Tibial nerve (tissue), 4 donors: ENCODE measurements around the gene PDHX.

Experiments used
- CTCF ChIP-seq, 5 experiments: fragments of 200-600 bp in 3 of 5; fragments of 450-650 bp in 2 of 5; sonication (generic) in 3 of 5; IDR thresholded peaks; one replicate each; pipeline ENCODE4 v1.5.1; 2016 to 2019; ENCODE audit warnings: antibody characterized with exemption in 5 of 5, mild to moderate bottlenecking in 3 of 5, moderate library complexity in 2 of 5
- EP300 ChIP-seq, 2 donors: sonication (generic); formaldehyde crosslinking; IDR thresholded peaks; one replicate each; pipeline ENCODE4 v1.6.1; 2017; ENCODE audit warnings: antibody characterized with exemption in 2 of 2, mild to moderate bottlenecking in 1 of 2
- POLR2A ChIP-seq, 2 donors: fragments of 450-650 bp; IDR thresholded peaks; one replicate each; pipeline ENCODE4 v1.6.1; 2017; ENCODE audit warnings: antibody characterized with exemption in 2 of 2, mild to moderate bottlenecking in 2 of 2, moderate library complexity in 2 of 2

DNA sequence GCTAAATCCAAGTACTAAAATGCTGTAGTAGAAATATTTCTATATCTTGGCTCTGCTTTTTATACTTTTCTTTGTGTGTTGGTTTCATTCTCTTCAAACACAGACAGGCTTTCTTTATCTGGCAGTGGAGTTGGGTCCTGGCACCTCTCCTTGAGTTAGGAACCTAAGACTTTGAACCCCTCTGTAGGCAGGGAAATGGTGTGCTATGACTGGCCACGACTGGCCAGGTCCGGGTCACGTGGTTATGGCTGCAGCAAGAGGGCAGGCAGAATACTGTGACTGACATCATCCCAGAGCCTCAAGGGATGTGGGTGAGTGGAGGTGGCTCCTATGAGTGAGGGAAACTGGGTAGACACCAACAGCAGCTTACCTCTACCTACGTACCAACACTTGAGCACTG is 42.2 kb upstream of the PDHX start:
- TF ChIP-seq POLR2A (IDR thresholded peaks at IDR 0.05) (no peak), CTCF (IDR thresholded peaks at IDR 0.05) (no peak), EP300 (IDR thresholded peaks at IDR 0.05) (no peak)
